ENCODE measurements around the gene DLG5. TPM values are rescaled to one million over a fixed set of nuclear protein-coding genes. Genes with fewer than 3 reads are reported as not detected.

The DLG5 gene
- polyA plus RNA-seq, 2 of the 4 experiments (the other 2 are of a cell fraction): 17.0 to 30.9 TPM

DNA sequence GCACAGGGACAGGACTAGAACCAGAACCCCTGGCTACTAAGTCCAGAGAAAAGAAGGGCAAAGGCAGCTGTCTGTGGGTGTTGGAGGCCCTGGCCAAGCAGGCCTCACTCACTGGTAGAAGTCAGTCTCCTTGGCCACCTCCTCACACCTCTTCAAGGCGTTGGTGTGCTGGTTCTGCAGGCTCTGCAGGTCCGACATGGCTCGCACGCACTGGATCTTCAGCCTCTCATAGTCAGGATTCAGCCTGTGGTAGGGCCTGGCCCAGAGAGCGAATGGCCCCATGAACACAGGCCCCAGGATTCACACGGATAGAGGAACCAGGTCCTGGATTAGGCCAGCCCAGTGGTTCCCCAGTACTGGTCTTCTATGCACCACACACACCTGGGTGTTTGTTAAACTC is 72.4 kb downstream of the DLG5 start:
- no peak overlapping the region for H3K4me2 ChIP-seq
- no peak for TF ChIP-seq FOSL2 (IDR thresholded peaks at IDR 0.05)
- no peak for TF ChIP-seq FOSL2 (CRISPR knock-in tag; IDR thresholded peaks at IDR 0.05)
- no peak for TF ChIP-seq KDM5A (IDR thresholded peaks at IDR 0.05)
- no peak for TF ChIP-seq CBX2 (IDR thresholded peaks at IDR 0.05; ENCODE audit: borderline replicate concordance, low read depth)
- no peak for TF ChIP-seq NPAS2 (CRISPR knock-in tag; IDR thresholded peaks at IDR 0.05; ENCODE audit: borderline replicate concordance)
- TF ChIP-seq, protein P1, sequence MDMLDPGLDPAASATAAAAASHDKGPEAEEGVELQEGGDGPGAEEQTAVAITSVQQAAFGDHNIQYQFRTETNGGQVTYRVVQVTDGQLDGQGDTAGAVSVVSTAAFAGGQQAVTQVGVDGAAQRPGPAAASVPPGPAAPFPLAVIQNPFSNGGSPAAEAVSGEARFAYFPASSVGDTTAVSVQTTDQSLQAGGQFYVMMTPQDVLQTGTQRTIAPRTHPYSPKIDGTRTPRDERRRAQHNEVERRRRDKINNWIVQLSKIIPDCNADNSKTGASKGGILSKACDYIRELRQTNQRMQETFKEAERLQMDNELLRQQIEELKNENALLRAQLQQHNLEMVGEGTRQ (IDR thresholded peaks at IDR 0.05): no peak
- TF ChIP-seq, protein P2, sequence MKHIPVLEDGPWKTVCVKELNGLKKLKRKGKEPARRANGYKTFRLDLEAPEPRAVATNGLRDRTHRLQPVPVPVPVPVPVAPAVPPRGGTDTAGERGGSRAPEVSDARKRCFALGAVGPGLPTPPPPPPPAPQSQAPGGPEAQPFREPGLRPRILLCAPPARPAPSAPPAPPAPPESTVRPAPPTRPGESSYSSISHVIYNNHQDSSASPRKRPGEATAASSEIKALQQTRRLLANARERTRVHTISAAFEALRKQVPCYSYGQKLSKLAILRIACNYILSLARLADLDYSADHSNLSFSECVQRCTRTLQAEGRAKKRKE (CRISPR knock-in tag; IDR thresholded peaks at IDR 0.05; ENCODE audit: low read depth): no peak
- TF ChIP-seq HOXB13 (CRISPR knock-in tag; IDR thresholded peaks at IDR 0.05; ENCODE audit: low read depth): no peak
- TF ChIP-seq FOXS1 (CRISPR knock-in tag; IDR thresholded peaks at IDR 0.05): no peak
- TF ChIP-seq, protein P3, sequence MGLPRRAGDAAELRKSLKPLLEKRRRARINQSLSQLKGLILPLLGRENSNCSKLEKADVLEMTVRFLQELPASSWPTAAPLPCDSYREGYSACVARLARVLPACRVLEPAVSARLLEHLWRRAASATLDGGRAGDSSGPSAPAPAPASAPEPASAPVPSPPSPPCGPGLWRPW (IDR thresholded peaks at IDR 0.05): no peak
- TF ChIP-seq JUN (IDR thresholded peaks at IDR 0.05): no peak
- TF ChIP-seq RARB (CRISPR knock-in tag; IDR thresholded peaks at IDR 0.05): no peak
- no peak for TF ChIP-seq NFE2L2 (conservative IDR thresholded peaks at IDR 0.05; ENCODE audit: low read length)
- POLR2A ChIA-PET: no interaction called here
- H3K4me1 ChIP-seq: peaks cover 10% of the 10 kb centered on the region
- CTCF ChIA-PET: interaction anchor here (1.2 kb wide), 1 partner anchor 86 kb away, joined by 3 read pairs; no protein-coding TSS in a partner anchor
- H3K4me3 ChIP-seq: no peak overlapping the region
- H3K27ac ChIP-seq: no peak overlapping the region
- H3K9me3 ChIP-seq: no peaks in the 10 kb centered on the region
- 96% methylated on average over 6 of the region's 6 CpGs for WGBS (ENCODE audit: missing lambda C conversion rate)
- FAIRE-seq (no peak), ATAC-seq (no peak), DNase-seq (ENCODE audit: low read depth in 1 of 2, low spot score in 1 of 2) (no peak)

DNA sequence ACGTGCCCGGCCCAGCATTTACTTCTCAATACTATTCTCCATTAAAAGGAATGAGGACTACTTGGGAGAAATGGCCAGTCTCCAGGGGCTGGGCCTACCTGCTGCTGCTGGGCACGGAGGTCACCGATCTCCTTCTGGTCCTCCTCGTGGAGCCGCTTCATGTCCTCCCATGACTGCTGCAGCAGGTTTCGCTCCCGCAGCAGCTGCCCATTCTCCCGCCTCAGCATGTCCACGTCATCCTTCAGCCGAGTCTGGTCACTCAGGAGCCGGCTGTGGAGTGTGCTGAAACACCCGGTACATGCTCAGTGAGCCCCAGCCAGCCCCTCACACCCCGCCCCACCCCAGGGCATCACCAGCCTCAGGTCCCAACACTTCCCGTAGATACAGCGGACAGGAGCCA is 73.3 kb downstream of the DLG5 start:
- FAIRE-seq (no peak), ATAC-seq (no peak)
- H3K4me2 ChIP-seq: no peak overlapping the region

More for the DNA sequence above, 73.3 kb downstream of the DLG5 start:
- H3K4me3 ChIP-seq: no peak overlapping the region
- no peak overlapping the region for H3K27ac ChIP-seq
- WGBS (ENCODE audit: missing lambda C conversion rate): 94% methylated on average over 13 of the region's 16 CpGs
- H3K9me3 ChIP-seq: no peaks in the 10 kb centered on the region
- DNase-seq (ENCODE audit: low read depth in 1 of 2, low spot score in 1 of 2): no peak
- TF ChIP-seq, protein P2 (CRISPR knock-in tag; IDR thresholded peaks at IDR 0.05; ENCODE audit: low read depth): no peak
- TF ChIP-seq MAZ (IDR thresholded peaks at IDR 0.05; ENCODE audit: borderline replicate concordance, low read depth, low read length) (no peak), MYC (IDR thresholded peaks at IDR 0.05; ENCODE audit: borderline replicate concordance, low read length) (no peak), KDM5A (IDR thresholded peaks at IDR 0.05) (no peak), NFE2L2 (conservative IDR thresholded peaks at IDR 0.05; ENCODE audit: low read length) (no peak), TP53 (CRISPR knock-in tag; IDR thresholded peaks at IDR 0.05) (no peak), FOXS1 (CRISPR knock-in tag; IDR thresholded peaks at IDR 0.05) (no peak), JUN (IDR thresholded peaks at IDR 0.05) (no peak), CHD2 (IDR thresholded peaks at IDR 0.05; ENCODE audit: low read length, partially characterized antibody) (no peak), CEBPB (IDR thresholded peaks at IDR 0.05) (no peak)
- TF ChIP-seq, protein P3 (IDR thresholded peaks at IDR 0.05): no peak
- TF ChIP-seq, protein P4, sequence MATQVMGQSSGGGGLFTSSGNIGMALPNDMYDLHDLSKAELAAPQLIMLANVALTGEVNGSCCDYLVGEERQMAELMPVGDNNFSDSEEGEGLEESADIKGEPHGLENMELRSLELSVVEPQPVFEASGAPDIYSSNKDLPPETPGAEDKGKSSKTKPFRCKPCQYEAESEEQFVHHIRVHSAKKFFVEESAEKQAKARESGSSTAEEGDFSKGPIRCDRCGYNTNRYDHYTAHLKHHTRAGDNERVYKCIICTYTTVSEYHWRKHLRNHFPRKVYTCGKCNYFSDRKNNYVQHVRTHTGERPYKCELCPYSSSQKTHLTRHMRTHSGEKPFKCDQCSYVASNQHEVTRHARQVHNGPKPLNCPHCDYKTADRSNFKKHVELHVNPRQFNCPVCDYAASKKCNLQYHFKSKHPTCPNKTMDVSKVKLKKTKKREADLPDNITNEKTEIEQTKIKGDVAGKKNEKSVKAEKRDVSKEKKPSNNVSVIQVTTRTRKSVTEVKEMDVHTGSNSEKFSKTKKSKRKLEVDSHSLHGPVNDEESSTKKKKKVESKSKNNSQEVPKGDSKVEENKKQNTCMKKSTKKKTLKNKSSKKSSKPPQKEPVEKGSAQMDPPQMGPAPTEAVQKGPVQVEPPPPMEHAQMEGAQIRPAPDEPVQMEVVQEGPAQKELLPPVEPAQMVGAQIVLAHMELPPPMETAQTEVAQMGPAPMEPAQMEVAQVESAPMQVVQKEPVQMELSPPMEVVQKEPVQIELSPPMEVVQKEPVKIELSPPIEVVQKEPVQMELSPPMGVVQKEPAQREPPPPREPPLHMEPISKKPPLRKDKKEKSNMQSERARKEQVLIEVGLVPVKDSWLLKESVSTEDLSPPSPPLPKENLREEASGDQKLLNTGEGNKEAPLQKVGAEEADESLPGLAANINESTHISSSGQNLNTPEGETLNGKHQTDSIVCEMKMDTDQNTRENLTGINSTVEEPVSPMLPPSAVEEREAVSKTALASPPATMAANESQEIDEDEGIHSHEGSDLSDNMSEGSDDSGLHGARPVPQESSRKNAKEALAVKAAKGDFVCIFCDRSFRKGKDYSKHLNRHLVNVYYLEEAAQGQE (IDR thresholded peaks at IDR 0.05): no peak
- TF ChIP-seq, protein P5, sequence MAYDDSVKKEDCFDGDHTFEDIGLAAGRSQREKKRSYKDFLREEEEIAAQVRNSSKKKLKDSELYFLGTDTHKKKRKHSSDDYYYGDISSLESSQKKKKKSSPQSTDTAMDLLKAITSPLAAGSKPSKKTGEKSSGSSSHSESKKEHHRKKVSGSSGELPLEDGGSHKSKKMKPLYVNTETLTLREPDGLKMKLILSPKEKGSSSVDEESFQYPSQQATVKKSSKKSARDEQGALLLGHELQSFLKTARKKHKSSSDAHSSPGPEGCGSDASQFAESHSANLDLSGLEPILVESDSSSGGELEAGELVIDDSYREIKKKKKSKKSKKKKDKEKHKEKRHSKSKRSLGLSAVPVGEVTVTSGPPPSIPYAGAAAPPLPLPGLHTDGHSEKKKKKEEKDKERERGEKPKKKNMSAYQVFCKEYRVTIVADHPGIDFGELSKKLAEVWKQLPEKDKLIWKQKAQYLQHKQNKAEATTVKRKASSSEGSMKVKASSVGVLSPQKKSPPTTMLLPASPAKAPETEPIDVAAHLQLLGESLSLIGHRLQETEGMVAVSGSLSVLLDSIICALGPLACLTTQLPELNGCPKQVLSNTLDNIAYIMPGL (CRISPR knock-in tag; IDR thresholded peaks at IDR 0.05; ENCODE audit: borderline replicate concordance): no peak
- TF ChIP-seq, protein P6, sequence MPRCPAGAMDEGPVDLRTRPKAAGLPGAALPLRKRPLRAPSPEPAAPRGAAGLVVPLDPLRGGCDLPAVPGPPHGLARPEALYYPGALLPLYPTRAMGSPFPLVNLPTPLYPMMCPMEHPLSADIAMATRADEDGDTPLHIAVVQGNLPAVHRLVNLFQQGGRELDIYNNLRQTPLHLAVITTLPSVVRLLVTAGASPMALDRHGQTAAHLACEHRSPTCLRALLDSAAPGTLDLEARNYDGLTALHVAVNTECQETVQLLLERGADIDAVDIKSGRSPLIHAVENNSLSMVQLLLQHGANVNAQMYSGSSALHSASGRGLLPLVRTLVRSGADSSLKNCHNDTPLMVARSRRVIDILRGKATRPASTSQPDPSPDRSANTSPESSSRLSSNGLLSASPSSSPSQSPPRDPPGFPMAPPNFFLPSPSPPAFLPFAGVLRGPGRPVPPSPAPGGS (IDR thresholded peaks at IDR 0.05): no peak
- TF ChIP-seq, protein P7, sequence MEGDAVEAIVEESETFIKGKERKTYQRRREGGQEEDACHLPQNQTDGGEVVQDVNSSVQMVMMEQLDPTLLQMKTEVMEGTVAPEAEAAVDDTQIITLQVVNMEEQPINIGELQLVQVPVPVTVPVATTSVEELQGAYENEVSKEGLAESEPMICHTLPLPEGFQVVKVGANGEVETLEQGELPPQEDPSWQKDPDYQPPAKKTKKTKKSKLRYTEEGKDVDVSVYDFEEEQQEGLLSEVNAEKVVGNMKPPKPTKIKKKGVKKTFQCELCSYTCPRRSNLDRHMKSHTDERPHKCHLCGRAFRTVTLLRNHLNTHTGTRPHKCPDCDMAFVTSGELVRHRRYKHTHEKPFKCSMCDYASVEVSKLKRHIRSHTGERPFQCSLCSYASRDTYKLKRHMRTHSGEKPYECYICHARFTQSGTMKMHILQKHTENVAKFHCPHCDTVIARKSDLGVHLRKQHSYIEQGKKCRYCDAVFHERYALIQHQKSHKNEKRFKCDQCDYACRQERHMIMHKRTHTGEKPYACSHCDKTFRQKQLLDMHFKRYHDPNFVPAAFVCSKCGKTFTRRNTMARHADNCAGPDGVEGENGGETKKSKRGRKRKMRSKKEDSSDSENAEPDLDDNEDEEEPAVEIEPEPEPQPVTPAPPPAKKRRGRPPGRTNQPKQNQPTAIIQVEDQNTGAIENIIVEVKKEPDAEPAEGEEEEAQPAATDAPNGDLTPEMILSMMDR (IDR thresholded peaks at IDR 0.05): no peak
- ChIA-PET CTCF (interaction anchor here (1.2 kb wide), 1 partner anchor 87 kb away, joined by 3 read pairs; no protein-coding TSS in a partner anchor), POLR2A (no interaction called here)
- H3K4me1 ChIP-seq: peaks cover 15% of the 10 kb centered on the region

All from A549 (cell line).